GM19438 (cell line): Measurements from ENCODE around the gene ZPR1.
A peak's percentile ranks its signal among the peaks of the same experiment; 100 is the strongest.
"Not testable (repeated sequence)": the region's sequence is repeated elsewhere in the genome, so short reads cannot be mapped to it uniquely, and the experiment has no call there.

Experiments
- ATAC-seq: cut with Tn5 transposase; IDR thresholded peaks from one replicate; pipeline ENCODE4 v1.9.1; 2021; ENCODE audit warnings: low read depth; ENCODE audit not compliant: unreplicated experiment

The ZPR1 gene

GRCh38 chr11:116787786-116788486, at the start of gene ZPR1:
TSS of gene ZPR1 (minus strand) at chr11:116788023. CDS start at chr11:116787990, 33 bp downstream.
- peak; percentile 96 for ATAC-seq

DNA sequence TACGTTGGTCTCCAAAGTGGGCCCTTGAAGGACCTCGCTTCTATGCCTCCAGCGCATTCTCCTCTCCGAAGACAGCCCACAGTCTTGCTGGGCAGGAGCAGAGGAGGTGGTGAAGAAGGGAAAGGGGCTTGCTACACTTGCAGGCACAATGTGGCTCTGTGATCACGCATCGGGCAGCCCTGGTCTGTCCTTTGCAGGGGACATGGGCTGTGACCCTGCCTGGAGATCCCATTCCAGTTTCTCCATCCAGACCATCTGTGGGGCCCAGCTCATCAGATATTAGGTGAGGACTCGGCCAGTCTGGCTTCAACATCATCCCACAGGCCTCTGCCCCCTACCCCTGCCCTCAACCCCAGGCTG, 48.8 kb upstream of the ZPR1 start:
- ATAC-seq, result no peak

DNA sequence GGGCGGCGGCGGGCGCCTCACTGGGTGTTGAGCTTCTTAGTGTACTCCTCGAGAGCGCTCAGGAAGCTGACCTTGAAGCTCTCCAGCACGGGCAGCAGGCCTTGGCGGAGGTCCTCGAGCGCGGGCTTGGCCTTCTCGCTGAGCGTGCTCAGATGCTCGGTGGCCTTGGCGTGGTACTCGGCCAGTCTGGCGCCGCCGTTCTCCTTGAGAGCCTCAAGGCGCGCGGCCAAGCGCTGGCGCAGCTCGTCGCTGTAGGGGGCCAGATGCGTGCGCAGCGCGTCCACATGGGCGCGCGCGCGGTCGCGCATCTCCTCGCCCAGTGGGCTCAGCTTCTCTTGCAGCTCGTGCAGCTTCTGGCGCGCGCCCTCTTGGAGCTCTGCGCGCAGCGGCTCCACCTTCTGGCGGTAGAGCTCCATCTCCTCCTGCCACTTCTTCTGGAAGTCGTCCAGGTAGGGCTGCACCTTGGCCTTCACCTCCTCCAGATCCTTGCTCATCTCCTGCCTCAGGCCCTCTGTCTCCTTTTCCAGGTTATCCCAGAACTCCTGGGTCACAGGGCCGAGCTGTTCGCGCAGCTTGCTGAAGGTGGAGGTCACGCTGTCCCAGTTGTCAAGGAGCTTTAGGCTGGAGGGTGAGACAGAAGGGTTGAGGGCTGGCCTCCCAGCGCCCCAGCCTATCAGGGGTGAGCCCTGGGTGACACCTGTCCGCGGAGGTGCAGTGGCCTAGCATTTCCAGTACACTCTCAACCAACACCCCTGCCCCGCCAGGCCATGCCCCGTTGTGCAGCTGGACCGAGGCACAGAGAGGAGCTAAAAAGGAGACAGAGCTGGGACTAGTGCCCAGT, 48.2 kb upstream of the ZPR1 start:
- ATAC-seq, result peak; percentile 89

DNA sequence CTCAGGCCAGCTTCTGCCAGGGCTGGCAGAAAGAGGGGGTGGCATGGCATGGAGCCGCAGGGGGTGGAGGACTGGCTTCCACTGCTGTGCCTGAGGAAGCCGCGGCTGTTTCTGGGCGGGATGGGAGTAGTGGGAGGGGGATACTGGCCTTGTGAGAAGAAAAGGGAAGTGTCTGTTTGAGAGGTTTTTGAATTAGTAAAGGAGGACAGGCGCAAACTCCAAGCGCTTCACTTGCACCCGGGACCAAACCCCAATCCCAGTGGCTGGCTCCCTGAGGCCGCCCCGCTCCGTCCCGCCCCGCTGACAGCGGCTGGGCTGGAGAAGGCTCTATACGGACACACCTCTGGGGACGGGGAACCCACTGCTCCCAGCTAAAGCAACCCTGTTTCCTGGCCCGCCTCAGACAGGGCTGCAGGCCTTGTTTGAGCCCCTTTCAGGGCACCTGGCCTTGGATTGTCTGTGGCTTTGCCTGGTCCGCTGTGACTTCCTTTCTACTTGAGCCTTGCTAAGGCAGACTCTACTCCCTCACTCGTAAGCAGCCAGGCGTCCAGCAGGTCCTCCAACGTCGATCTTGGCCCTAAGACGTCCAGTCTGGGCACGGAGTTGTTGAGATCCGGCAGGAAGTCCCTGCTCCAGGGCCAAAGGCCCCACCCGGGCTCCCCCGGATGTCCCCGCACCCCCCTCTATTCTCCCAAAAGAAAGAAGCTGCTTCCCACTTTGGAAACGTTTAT, 47.4 kb upstream of the ZPR1 start:
- ATAC-seq, result peak; percentile 26

DNA sequence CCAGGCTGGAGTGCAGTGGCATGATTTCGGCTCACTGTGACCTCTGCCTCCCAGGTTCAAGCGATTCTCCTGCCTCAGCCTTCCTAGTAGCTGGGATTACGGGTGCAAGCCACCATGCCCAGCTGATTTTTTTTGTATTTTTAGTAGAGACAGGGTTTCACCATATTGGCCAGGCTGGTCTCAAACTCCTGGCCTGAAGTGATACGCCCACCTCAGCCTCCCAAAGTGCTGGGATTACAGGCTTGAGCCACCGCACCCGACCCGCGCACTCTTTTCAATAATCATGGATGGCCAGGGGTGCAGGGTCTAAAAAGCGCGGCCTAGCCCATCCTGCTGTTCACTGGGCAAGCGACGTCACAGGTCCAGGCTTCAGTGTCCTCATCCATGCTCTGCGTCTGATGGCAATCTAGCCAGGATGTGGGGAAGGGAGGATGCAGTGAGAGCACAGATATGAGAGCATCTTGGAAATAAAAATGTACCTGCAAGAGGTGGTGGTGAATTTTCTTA, 46.8 kb upstream of the ZPR1 start:
- ATAC-seq, result not testable (repeated sequence)

- ATAC-seq, result no peak
Observed at GRCh38 chr11:116833816-116834534, 46.2 kb upstream of the ZPR1 start.

DNA sequence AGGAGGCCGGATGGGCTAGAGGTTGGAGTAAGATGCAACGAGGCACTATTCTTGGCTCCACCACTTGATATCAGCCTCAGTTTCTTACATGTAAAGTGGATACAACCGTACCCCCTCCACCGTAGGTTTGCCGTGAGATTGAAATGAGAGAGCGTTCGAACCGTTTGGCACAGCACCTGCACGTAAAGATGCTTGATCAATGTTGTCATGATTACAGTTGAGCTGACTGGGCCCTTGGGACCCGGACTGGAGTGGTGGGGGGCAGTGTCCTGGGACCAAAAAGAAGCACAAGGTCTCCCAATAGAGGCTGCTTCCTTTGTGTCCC, 45.6 kb upstream of the ZPR1 start:
- no peak for ATAC-seq

DNA sequence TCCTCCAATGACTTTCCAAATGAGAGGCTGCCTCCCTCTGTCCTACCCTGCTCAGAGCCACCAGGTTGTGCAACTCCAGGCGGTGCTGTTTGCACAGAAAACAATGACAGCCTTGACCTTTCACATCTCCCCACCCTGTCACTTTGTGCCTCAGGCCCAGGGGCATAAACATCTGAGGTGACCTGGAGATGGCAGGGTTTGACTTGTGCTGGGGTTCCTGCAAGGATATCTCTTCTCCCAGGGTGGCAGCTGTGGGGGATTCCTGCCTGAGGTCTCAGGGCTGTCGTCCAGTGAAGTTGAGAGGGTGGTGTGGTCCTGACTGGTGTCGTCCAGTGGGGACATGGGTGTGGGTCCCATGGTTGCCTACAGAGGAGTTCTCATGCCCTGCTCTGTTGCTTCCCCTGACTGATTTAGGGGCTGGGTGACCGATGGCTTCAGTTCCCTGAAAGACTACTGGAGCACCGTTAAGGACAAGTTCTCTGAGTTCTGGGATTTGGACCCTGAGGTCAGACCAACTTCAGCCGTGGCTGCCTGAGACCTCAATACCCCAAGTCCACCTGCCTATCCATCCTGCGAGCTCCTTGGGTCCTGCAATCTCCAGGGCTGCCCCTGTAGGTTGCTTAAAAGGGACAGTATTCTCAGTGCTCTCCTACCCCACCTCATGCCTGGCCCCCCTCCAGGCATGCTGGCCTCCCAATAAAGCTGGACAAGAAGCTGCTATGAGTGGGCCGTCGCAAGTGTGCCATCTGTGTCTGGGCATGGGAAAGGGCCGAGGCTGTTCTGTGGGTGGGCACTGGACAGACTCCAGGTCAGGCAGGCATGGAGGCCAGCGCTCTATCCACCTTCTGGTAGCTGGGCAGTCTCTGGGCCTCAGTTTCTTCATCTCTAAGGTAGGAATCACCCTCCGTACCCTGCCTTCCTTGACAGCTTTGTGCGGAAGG, 44.8 kb upstream of the ZPR1 start:
- ATAC-seq, result no peak

- ATAC-seq, result no peak
Observed at GRCh38 chr11:116831790-116832349, 44.0 kb upstream of the ZPR1 start.

- no peak for ATAC-seq
Observed at GRCh38 chr11:116830184-116830912, 42.5 kb upstream of the ZPR1 start.

GRCh38 chr11:116829525-116830183, 41.8 kb upstream of the ZPR1 start, which contains the start of gene APOC3:
TSS of gene APOC3 (plus strand) at chr11:116829907. CDS start at chr11:116830583, 676 bp downstream.
- no peak for ATAC-seq

GRCh38 chr11:116828632-116829524, 41.1 kb upstream of the ZPR1 start:
- no peak for ATAC-seq

GRCh38 chr11:116827461-116827860, 39.6 kb upstream of the ZPR1 start:
- ATAC-seq, result no peak

DNA sequence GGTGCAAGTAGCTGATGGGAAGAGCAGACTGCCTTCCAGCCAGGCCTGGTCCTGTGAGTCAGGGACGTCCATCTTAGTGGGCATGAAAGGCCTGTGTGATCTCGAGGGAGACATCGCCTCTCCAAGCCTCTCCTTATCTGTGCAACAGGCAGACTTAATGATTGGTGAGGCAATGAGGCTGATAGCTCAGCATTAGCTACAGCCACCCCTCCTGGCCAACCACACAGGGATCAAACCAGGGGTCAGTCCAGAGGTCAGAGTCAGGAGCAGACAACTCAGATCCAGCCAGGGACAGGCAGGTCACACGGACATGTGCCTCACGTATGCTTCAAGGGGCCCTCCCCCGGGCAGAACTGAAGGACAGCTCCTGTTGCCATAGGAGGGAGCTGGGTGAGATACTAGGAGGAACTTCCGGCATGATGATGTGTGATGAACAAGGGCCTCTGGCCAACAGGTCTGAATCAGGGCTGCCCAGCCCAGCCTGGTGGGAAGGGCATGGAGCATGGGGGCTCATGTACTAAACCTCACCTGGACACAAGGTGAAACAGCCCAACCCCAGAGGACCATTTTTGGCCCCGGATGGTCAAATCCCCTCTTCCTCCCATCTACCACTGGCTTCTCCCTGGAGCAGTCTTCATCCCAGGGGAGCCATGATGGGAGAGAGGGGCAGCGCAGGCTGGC, 39.1 kb upstream of the ZPR1 start:
- ATAC-seq, result no peak

DNA sequence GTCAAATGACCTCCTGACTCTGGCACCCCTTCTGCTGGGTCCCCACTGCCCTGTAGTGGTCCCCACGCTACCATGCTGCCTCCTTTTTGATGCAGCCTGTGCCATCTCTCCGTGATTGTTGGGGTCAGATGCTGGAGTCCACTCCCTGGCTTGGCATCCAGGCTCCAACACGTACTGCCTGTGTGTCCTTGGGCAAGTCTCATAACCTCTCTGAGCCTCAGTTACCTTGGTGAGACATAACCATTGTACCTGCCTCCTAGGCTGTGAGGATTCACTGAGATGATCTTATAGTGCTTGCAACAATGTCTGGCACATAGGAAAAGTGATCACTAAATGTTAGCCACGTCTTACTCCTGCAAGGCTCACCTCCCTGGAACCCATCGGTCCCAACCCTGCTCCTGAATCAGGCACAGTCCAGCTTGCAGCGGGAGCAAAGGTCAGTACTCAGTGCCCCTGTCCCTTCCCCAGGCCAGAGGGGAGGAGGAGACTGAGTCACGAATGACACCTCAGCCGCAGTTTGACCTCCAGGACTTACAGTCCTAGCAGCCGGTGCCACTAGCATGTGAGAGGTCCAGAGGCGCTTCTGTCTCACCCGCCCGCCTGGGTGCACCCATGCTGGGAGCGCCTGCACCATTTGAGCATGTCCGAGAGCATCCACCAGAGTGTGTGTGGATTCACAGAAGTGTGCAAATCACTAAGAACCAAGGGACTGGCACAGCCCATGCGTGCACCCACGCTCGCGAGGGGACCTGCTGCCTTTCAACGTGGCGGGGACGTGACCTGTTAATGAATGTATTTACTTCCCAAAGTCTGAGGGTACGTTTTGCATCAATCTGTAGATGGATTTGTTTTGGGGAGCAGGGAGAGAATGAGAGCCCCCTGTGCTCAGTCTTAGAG, 38.3 kb upstream of the ZPR1 start:
- ATAC-seq, result no peak
